IMR-90 (cell line): ENCODE data around the gene CMTM8. TPM values are rescaled to one million over a fixed set of nuclear protein-coding genes. Genes with fewer than 3 reads are reported as not detected.

Experiments
- ATAC-seq: fragments of 200-7000 bp; cut with Tn5 transposase; 2 replicates; pipeline ENCODE4 v1.9.1; 2020; ENCODE audit warnings: low read depth, mild to moderate bottlenecking, moderate library complexity
- BruUV-seq: library from RNA; stranded (reverse); fragments of 400-500 nt; replicated peaks from 2 replicates; lab custom pipeline; 2021; lab: Mats Ljungman, UMichigan
- CTCF ChIA-PET: fragments of 300-600 bp; formaldehyde crosslinking; extraction: SDS; loops from one replicate; lab custom pipeline; 2021; ENCODE audit warnings: antibody characterized with exemption; lab: Yijun Ruan, JAX
- POLR2A ChIA-PET: fragments of 300-600 bp; sonication (Branson Sonifier 250); formaldehyde crosslinking; loops from one replicate; lab custom pipeline; 2022; ENCODE audit warnings: antibody characterized with exemption; ENCODE audit not compliant: unreplicated experiment; lab: Charles Lee
- DNase-seq: peaks from one replicate; pipeline ENCODE4 v3.0.0; 2013
- H2AFZ ChIP-seq: replicated peaks from 2 replicates; pipeline ENCODE3; 2013; ENCODE audit warnings: low read length, mild to moderate bottlenecking; ENCODE audit not compliant: poor library complexity
- H2AK5ac ChIP-seq: 2 replicates; pipeline ENCODE4 v1.6.1; 2013; ENCODE audit warnings: low read depth, low read length, inconsistent platforms
- H2AK9ac ChIP-seq: replicated peaks from 2 replicates; pipeline ENCODE3; 2013; ENCODE audit warnings: mild to moderate bottlenecking, low read depth, low read length, moderate library complexity; ENCODE audit not compliant: poor library complexity
- H2BK120ac ChIP-seq: 2 replicates; pipeline ENCODE4 v1.6.1; 2013; ENCODE audit warnings: low read depth, low read length, inconsistent platforms
- H2BK15ac ChIP-seq: 3 replicates; pipeline ENCODE4 v1.6.1; 2013; ENCODE audit warnings: low read depth, low read length, inconsistent platforms
- H2BK20ac ChIP-seq: 2 replicates; pipeline ENCODE4 v1.6.1; 2013; ENCODE audit warnings: low read depth, mild to moderate bottlenecking, inconsistent platforms, low read length, moderate library complexity
- H2BK5ac ChIP-seq: 2 replicates; pipeline ENCODE4 v1.6.1; 2013; ENCODE audit warnings: mild to moderate bottlenecking, low read depth, low read length, inconsistent platforms; ENCODE audit not compliant: poor library complexity, severe bottlenecking
- H3K14ac ChIP-seq: replicated peaks from 2 replicates; pipeline ENCODE4 v1.6.1; 2013; ENCODE audit warnings: low read depth, low read length, inconsistent platforms
- H3K18ac ChIP-seq: 2 replicates; pipeline ENCODE4 v1.6.1; 2013; ENCODE audit warnings: low read depth, low read length, control low read depth
- H3K23ac ChIP-seq: 2 replicates; pipeline ENCODE4 v1.6.1; 2013; ENCODE audit warnings: low read depth, low read length, inconsistent platforms
- H3K27ac ChIP-seq: 2 replicates; pipeline ENCODE4 v1.5.1; 2013; ENCODE audit warnings: mild to moderate bottlenecking, control low read depth, low read length; ENCODE audit not compliant: insufficient read depth
- H3K27me3 ChIP-seq: 2 replicates; pipeline ENCODE4 v1.6.1; 2013; ENCODE audit warnings: low read length; ENCODE audit not compliant: control insufficient read depth, insufficient read depth
- H3K36me3 ChIP-seq: 2 replicates; pipeline ENCODE4 v1.6.1; 2013; ENCODE audit warnings: low read length, mixed read lengths; ENCODE audit not compliant: control insufficient read depth, insufficient read depth
- H3K4ac ChIP-seq: 2 replicates; pipeline ENCODE4 v1.6.1; 2013; ENCODE audit warnings: low read depth, low read length, inconsistent platforms
- H3K4me1 ChIP-seq: 2 replicates; pipeline ENCODE4 v1.6.1; 2013; ENCODE audit warnings: low read length, mixed read lengths; ENCODE audit not compliant: control insufficient read depth, insufficient read depth
- H3K4me2 ChIP-seq: 2 replicates; pipeline ENCODE4 v1.6.1; 2013; ENCODE audit warnings: low read depth, mild to moderate bottlenecking, control low read depth, low read length, moderate library complexity
- H3K4me3 ChIP-seq: 2 replicates; pipeline ENCODE4 v1.5.1; 2013; ENCODE audit warnings: low read depth, mild to moderate bottlenecking, control low read depth, low read length, moderate library complexity; ENCODE audit not compliant: insufficient read depth
- H3K56ac ChIP-seq: 2 replicates; pipeline ENCODE4 v1.6.1; 2013; ENCODE audit warnings: low read length, inconsistent platforms; ENCODE audit not compliant: insufficient read depth; ENCODE audit errors: extremely low read depth
- H3K79me1 ChIP-seq, 2 experiments: 2 replicates each; pipeline ENCODE4 v1.6.1; 2013; ENCODE audit warnings: low read length in 2 of 2, inconsistent platforms in 1 of 2, low read depth in 1 of 2
- H3K9ac ChIP-seq: 2 replicates; pipeline ENCODE4 v1.6.1; 2013; ENCODE audit warnings: low read depth, low read length, control low read depth
- H3K9me1 ChIP-seq: 2 replicates; pipeline ENCODE4 v1.6.1; 2013; ENCODE audit warnings: low read length, inconsistent platforms; ENCODE audit not compliant: insufficient read depth
- H3K9me3 ChIP-seq: 2 replicates; pipeline ENCODE4 v1.6.1; 2013; ENCODE audit warnings: low read length; ENCODE audit not compliant: control insufficient read depth, insufficient read depth
- H4K20me1 ChIP-seq: 2 replicates; pipeline ENCODE4 v1.6.1; 2013; ENCODE audit warnings: low read length, inconsistent platforms; ENCODE audit not compliant: insufficient read depth
- H4K5ac ChIP-seq: 2 replicates; pipeline ENCODE4 v1.6.1; 2013; ENCODE audit warnings: mild to moderate bottlenecking, low read depth, low read length, control low read depth
- H4K8ac ChIP-seq, 2 experiments: 2 replicates each; pipeline ENCODE4 v1.6.1; 2013; ENCODE audit warnings: low read depth in 2 of 2, low read length in 2 of 2, control low read depth in 1 of 2, inconsistent platforms in 1 of 2
- H4K91ac ChIP-seq: 2 replicates; pipeline ENCODE4 v1.6.1; 2013; ENCODE audit warnings: low read depth, low read length, inconsistent platforms; ENCODE audit not compliant: insufficient read depth
- BHLHE40 ChIP-seq: fragments of 150-350 bp; IDR thresholded peaks from 2 replicates; pipeline ENCODE4 v1.6.1; 2016; ENCODE audit warnings: mild to moderate bottlenecking, low read depth, low read length
- CHD1 ChIP-seq: IDR thresholded peaks from 2 replicates; pipeline ENCODE4 v1.6.1; 2012; ENCODE audit warnings: low read depth, low read length, improper control_type of control experiment
- CTCF ChIP-seq: conservative IDR thresholded peaks from 2 replicates; pipeline ENCODE4 v1.5.1; 2012; ENCODE audit warnings: mild to moderate bottlenecking, low read depth, low read length, improper control_type of control experiment
- MAFK ChIP-seq: IDR thresholded peaks from 2 replicates; pipeline ENCODE4 v1.6.1; 2012; ENCODE audit warnings: low read depth, low read length, improper control_type of control experiment
- MAZ ChIP-seq: IDR thresholded peaks from 2 replicates; pipeline ENCODE4 v1.6.1; 2012; ENCODE audit warnings: low read depth, mild to moderate bottlenecking, low read length, improper control_type of control experiment, moderate library complexity, borderline replicate concordance
- MXI1 ChIP-seq: IDR thresholded peaks from 2 replicates; pipeline ENCODE4 v1.6.1; 2012; ENCODE audit warnings: low read depth, mild to moderate bottlenecking, low read length, moderate library complexity, borderline replicate concordance
- NFE2L2 ChIP-seq: fragments of 150-350 bp; IDR thresholded peaks from 2 replicates; pipeline ENCODE4 v1.6.1; 2016; ENCODE audit warnings: low read depth, mild to moderate bottlenecking, low read length
- POLR2A ChIP-seq: IDR thresholded peaks from 2 replicates; pipeline ENCODE4 v1.6.1; 2012; ENCODE audit warnings: mild to moderate bottlenecking, low read depth, low read length
- RAD21 ChIP-seq: IDR thresholded peaks from 2 replicates; pipeline ENCODE4 v1.6.1; 2012; ENCODE audit warnings: low read length, improper control_type of control experiment
- RCOR1 ChIP-seq: IDR thresholded peaks from 2 replicates; pipeline ENCODE4 v1.6.1; 2012; ENCODE audit warnings: mild to moderate bottlenecking, low read length, improper control_type of control experiment; ENCODE audit not compliant: insufficient replicate concordance
- RFX5 ChIP-seq: IDR thresholded peaks from 2 replicates; pipeline ENCODE4 v1.8.0; 2012; ENCODE audit warnings: low read depth, mild to moderate bottlenecking, low read length, moderate library complexity
- SMC3 ChIP-seq: fragments of 150-350 bp; IDR thresholded peaks from 2 replicates; pipeline ENCODE4 v1.6.1; 2016; ENCODE audit warnings: low read depth, mild to moderate bottlenecking, antibody characterized with exemption, low read length, moderate library complexity
- USF2 ChIP-seq: fragments of 150-350 bp; IDR thresholded peaks from 2 replicates; pipeline ENCODE4 v1.6.1; 2017; ENCODE audit warnings: mild to moderate bottlenecking, antibody characterized with exemption, low read length, low read depth
- WGBS, 2 experiments: methylation state at CpG; one replicate each; pipeline versions ENCODE4 v1.1.5 to v1.1.7; 2013; ENCODE audit warnings: missing lambda C conversion rate in 2 of 2; ENCODE audit not compliant: insufficient read length in 1 of 2; ENCODE audit errors: extremely low coverage in 2 of 2; 5-methylcytosine and 5-hydroxymethylcytosine counted together
- dilution Hi-C: fragments of 300-500 bp; cut with HindIII; formaldehyde crosslinking; loops from one replicate; pipeline ENCODE4 v1.14.3; 2018; ENCODE audit warnings: low sequenced_read_pairs; ENCODE audit not compliant: unreplicated experiment
- in situ Hi-C: fragments of 300-500 bp; cut with MboI; formaldehyde crosslinking; loops from 3 replicates; pipeline ENCODE4 v1.14.3; 2019; ENCODE audit warnings: low sequenced_read_pairs, inconsistent platforms, mixed read lengths
- intact Hi-C: fragments of 100-400 bp; cut with micrococcal nuclease; formaldehyde crosslinking; loops from 2 replicates; pipeline ENCODE4 v1.10.0; 2022
- polyA plus RNA-seq, 3 experiments: library from polyadenylated mRNA; depleted of rRNA; stranded (reverse); fragments of >200 nt; gene quantifications; 2 replicates each; pipeline ENCODE4 v1.2.3, GENCODE V29; 2012; ENCODE audit warnings: low replicate concordance in 1 of 3
- total RNA-seq: library from RNA; depleted of rRNA; stranded (reverse); fragments of >200 nt; gene quantifications from 2 replicates; pipeline ENCODE4 v1.2.3, GENCODE V29; 2012

The CMTM8 gene
- total and polyA plus RNA-seq, 2 of the 4 experiments (the other 2 are of a cell fraction), result 0.15 TPM; not detected in 1

GRCh38 chr3:32296251-32297204 is 58.0 kb downstream of the CMTM8 start:
- no peak overlapping the region for H3K23ac ChIP-seq
- no peak overlapping the region for H3K4me2 ChIP-seq
- H2AFZ ChIP-seq, result no peak overlapping the region
- H4K20me1 ChIP-seq, result no peaks in the 10 kb centered on the region
- in situ Hi-C loops, result loop anchor here (5.0 to 25.0 kb wide), 2 partner anchors 171 to 366 kb away; no protein-coding TSS in a partner anchor
- H2AK5ac ChIP-seq, result no peak overlapping the region
- H2BK120ac ChIP-seq, result no peak overlapping the region
- no peak overlapping the region for H2BK5ac ChIP-seq
- no peak overlapping the region for H4K5ac ChIP-seq
- H4K91ac ChIP-seq, result no peak overlapping the region
- H3K18ac ChIP-seq, result no peak overlapping the region
- peak; percentile 96 for ATAC-seq
- no peak overlapping the region for H2BK15ac ChIP-seq
- H3K4ac ChIP-seq, result no peak overlapping the region
- dilution Hi-C loops, result no loop called here
- peak; percentile 55 for DNase-seq
- H3K14ac ChIP-seq, result no peak overlapping the region
- H2AK9ac ChIP-seq, result no peak overlapping the region
- no CpG with 5 or more reads among the region's 8 CpGs for WGBS, 2 experiments
- no peaks in the 10 kb centered on the region for H3K79me1 ChIP-seq
- POLR2A ChIA-PET, result no interaction called here
- H3K36me3 ChIP-seq, result no peaks in the 10 kb centered on the region
- H3K9ac ChIP-seq, result no peak overlapping the region
- BruUV-seq, result no TSS peak
- H4K8ac ChIP-seq, result no peak overlapping the region
- no peaks in the 10 kb centered on the region for H3K9me1 ChIP-seq
- no peak overlapping the region for H3K4me3 ChIP-seq
- CTCF ChIA-PET, result interaction anchor here (0.5 to 1.7 kb wide), 5 partner anchors 13 to 171 kb away, joined by 3 to 5 read pairs (median 3); no protein-coding TSS in a partner anchor
- H3K27me3 ChIP-seq, result peaks cover 2% of the 10 kb centered on the region; the same call in 1 of the 2 replicates
- H3K56ac ChIP-seq, result no peak overlapping the region
- intact Hi-C loops, result loop anchor here (1.0 to 5.0 kb wide), 5 partner anchors 46 to 362 kb away; partner anchors contain the start of gene CMTM6
- no peaks in the 10 kb centered on the region for H3K4me1 ChIP-seq
- H3K27ac ChIP-seq, result no peak overlapping the region
- no peaks in the 10 kb centered on the region for H3K9me3 ChIP-seq
- H2BK20ac ChIP-seq, result no peak overlapping the region
- TF ChIP-seq CHD1 (no peak), RFX5 (no peak), MAZ (no peak), NFE2L2 (no peak), RAD21 (peak; percentile 76), USF2 (no peak), CTCF (peak; percentile 84), RCOR1 (no peak), MXI1 (no peak), BHLHE40 (no peak), POLR2A (no peak), MAFK (no peak), SMC3 (peak; percentile 65)
